ENCODE results near the gene CLCN6.

- TF ChIP-seq CTCF (conservative IDR thresholded peaks at IDR 0.05 in 1 of 2, IDR thresholded peaks at IDR 0.05 in 1 of 2; ENCODE audit: extremely low read depth in 1 of 2, insufficient read depth in 1 of 2, low read depth in 1 of 2, low read length in 2 of 2) (no peak), EZH2 (IDR thresholded peaks at IDR 0.05; ENCODE audit: borderline replicate concordance, low read length) (no peak)
These were observed 37.9 kb upstream of the CLCN6 start for GRCh38 chr1:11767922-11768704.
